Dedifferentiated amniotic fluid mesenchymal stem cell (primary cell): ENCODE data around the gene PARP9.

Experiments used
- DNase-seq: peaks from one replicate; pipeline ENCODE4 v3.0.0-alpha.2; 2016; ENCODE audit errors: extremely low spot score

Gene PARP9

DNA sequence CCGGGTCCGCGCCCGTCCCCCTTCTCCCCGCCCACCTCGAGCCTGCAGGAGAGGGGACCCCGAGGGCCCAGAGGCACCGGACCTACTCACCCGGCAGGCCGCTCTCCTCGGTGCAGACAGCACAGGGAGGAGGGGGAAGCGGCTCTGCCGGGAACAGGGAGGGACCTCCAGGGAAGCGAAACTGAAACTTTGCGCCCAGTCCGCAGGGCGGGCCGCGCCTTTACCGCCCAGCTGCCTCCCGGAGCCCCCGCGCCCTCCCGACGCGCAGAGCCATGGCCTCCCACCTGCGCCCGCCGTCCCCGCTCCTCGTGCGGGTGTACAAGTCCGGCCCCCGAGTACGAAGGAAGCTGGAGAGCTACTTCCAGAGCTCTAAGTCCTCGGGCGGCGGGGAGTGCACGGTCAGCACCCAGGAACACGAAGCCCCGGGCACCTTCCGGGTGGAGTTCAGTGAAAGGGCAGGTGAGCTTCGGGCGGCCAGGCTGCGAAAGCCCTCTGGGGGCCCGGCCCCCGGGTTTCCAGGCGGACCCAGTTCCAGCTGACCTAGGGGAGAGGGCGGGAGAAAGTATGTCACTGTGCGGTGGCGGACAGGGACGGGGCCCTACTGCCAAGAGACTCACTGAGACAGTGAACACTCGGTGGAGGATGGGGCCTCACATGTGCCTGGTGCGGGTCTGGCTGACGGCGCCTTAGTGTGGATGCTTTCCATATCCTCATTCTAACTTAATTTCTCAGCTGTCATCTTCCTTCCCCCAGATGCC is at the start of gene PARP9, which contains the start of gene DTX3L:
PARP9 (minus strand) TSS at position 146 of the 758 bp plus-strand sequence. CDS start 4,680 bp downstream, outside the sequence.
DTX3L (plus strand) TSS at position 184 of the 758 bp plus-strand sequence; CDS start at position 273, 89 bp downstream.
- DNase-seq, result peak; percentile 59

GRCh38 chr3:122612696-122613095 is 48.6 kb upstream of the PARP9 start:
- DNase-seq, result no peak

DNA sequence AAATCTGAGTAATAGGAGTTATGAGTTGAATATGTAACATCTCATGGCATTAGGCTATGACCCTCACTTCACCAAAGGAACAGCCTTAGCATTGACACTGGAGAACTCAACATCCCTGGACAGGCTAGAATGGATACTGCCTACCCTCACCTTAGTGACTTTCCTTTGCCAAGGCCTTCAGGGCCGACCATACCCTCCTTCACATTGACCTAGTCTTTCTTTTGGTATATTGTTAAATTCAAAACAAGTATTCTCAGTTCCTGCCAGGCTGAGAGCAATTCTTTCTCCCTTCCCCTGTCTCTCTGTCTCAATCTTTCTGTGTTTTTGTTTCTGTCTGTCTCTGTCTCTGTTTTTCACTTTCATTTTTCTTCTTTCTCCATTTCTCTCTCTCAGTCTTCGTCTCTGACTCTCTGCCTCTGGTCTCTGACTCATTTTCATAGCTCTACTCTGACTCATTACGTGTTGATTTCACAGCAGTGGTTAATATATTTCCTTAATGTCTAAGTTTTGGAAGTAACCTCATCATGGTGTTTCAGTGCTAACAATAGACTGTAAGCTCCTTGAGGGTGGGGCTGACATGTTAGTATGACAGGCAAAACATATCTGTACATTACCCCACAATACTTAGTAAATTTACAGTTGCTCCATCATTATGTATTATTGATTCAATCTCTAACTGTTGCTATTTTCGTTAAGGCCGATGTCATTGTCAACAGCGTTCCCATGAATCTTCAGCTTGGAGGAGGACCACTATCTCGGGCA is 45.9 kb upstream of the PARP9 start:
- peak; percentile 34 for DNase-seq

DNA sequence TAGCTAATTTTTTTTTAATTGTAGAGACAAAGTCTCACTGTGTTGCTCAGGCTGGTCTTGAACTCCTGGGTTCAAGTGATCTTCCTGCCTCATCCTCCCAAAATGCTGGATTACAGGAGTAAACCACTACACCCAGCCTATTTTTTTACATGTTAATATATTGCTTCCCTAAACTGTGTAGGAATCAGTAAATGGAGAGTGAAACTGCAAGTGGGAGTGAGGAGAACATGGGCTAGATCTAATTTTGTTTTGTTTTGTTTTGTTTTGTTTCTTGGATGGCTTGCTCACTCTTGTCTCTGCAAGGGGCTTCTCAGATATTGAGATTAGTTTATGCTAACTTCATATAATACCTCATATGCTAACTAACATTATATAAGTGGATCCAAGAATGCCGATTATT is 44.8 kb upstream of the PARP9 start:
- no peak for DNase-seq

DNA sequence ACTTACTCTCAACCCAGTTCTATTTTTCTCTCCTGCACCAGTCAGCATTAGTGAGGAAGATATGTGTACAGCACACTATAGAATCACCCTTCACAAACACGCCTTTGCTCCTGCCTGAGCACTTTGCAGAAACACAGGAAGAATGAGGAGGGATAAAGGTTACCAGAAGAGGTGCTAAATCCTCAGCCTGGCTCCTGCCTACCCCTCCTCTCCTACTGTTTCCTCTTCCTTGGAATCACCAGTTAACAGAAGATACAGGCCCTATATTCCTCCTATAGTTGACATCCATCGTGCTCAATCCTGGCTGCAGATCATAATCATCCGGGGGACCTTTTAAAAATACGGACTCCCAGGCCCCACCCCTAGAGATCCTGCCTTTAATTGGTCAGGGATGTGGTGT is 42.2 kb upstream of the PARP9 start:
- DNase-seq, result no peak

DNA sequence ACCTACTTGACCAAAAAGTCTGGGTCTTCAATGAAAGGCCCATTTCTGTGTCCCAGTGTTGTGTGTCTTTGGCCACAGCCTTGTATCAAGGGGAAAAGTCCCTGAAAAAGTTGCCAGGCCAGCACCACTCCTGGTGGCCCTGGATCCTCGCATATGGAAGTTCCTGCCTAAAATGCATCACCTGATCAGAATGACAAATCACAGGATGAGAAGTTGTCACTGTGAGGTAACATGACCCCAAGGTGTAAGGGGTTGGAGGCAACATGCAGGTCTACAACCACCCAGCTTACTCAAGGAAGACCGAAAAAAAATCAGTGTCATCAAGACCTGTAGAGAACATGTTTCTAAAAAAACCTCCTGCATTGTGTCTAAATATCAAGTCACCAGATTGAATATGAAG is 39.0 kb upstream of the PARP9 start:
- peak; percentile 6 for DNase-seq

- no peak for DNase-seq
Observed at GRCh38 chr3:122602011-122602710, 38.1 kb upstream of the PARP9 start.

DNA sequence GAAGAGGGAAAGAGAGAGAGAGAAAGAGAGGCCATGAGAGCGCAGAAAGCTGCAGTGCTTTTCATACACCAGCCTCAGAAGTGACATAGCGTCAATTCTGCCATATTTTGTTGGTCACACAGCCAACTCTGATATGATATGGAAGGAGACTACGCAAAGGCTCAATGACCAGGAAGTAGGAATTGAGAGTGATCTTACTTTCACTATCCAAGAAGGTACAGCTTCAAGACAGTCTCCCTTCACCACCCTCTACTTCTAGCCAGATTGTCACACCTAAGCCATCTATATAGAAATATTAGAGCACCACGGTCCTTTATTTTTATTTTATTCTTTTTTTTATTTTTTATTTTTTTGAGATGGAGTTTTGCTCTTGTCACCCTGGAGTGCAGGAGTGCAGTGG is 34.5 kb upstream of the PARP9 start:
- DNase-seq, result peak; percentile 6

DNA sequence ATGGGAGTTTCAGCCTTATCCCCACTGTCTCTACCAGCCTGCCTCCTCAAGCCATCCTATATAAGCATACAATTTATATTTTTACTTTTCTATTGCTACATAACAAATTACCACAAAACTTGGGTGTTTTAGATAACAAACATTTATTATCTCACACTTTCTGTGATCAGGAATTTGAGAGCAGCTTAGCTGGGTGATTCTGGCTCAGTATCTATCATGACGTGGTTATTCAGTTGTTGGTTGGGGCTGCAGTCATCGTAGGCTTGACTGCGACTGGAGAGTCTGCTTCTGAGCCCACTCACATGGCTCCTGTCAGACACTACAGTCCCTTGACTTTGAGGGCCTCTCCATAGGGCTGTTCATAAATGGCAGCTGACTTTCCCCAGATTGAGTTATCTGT is 34.1 kb upstream of the PARP9 start:
- peak; percentile 6 for DNase-seq

DNA sequence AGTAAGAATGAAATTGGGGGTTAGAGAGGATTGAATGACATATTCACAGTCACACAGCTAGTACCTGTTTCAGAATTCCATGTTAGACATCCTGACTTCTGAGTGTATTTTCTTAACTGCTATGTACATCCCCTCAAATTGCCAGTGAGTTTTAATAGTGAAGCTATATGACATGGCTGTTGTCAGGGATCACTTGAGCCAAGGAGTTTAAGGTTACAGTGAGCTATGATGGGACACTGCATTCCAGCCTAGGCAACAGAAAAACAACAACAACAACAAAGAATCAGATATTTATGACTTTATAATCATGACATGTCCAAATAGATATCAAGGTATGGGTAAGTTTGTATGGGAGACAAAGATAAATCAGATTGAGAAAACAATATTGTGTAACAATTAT is 29.9 kb upstream of the PARP9 start:
- DNase-seq, result no peak

DNA sequence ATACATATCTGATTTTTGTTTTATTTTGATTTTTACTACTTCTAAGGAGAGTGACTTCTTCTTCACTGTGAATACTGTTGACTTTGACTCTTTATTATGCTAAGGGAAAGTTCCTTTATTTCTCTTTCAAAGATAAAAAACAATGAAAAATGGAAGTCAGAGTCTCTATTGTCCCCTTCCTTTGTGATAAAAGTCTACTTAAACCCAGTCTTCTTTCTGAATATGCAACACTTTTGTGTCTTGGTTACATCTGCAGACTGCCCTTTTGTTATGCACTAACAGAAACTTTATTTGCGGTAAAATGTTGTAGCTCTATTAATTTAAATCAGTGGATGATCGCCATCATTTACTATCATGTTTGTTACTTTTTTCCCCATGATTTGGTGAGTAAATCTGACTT is 26.5 kb upstream of the PARP9 start:
- peak; percentile 5 for DNase-seq

- DNase-seq, result peak; percentile 7
Observed at GRCh38 chr3:122589297-122589696, 25.2 kb upstream of the PARP9 start.

DNA sequence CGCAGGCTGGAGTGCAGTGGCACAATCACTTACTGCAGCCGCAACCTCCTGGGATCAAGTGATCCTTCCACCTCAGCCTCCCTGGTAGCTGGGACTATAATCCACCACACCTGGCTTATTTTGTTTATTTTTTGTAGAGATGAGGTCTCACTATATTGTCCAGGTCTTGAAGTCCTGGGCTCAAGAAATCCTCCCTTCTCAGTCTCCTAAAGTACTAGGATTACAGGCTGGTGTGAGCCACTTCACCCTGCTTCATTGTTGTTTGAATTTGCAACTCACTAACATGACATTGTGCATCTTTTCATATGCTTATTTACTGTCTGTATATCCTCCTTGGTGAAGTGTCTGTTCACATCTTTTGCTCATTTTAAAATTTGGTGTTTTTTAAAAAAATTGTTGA is 23.5 kb upstream of the PARP9 start:
- DNase-seq, result no peak

- peak; percentile 6 for DNase-seq
Observed at GRCh38 chr3:122586773-122587485, 22.8 kb upstream of the PARP9 start.

- no peak for DNase-seq
Observed at GRCh38 chr3:122586098-122586497, 22.0 kb upstream of the PARP9 start.

GRCh38 chr3:122582390-122582789 is 18.3 kb upstream of the PARP9 start:
- no peak for DNase-seq

GRCh38 chr3:122581622-122582021 is 17.5 kb upstream of the PARP9 start:
- DNase-seq, result no peak

- no peak for DNase-seq
Observed at GRCh38 chr3:122580470-122580869, 16.4 kb upstream of the PARP9 start.

- DNase-seq, result no peak
Observed at GRCh38 chr3:122578069-122578740, 14.1 kb upstream of the PARP9 start.

DNA sequence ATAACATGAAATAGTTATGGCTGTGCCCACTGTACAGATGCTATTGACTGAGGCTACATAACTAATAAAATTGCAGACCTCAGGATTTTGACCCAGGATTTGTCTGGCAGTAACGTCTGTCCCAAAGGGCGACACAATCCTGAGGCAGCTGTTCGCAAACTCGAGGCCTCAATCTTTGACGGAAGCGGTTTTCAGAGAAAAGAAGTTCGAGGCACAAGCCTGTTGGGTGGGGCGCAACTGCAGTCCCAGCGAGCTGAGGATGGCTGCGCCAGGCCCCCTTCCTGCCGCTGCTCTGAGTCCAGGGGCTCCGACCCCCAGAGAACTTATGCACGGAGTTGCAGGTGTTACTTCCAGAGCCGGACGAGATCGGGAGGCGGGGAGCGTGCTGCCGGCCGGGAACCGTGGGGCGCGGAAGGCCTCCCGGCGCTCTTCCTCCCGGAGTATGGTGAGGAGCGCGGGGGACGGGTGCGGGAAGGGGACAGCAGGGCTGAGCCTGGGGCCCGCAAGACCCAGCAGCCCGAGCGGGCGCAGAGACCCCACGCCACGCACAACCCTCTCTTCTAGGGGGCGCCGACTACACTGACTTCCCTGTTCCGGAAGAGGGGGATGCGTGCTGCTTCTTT is 13.4 kb upstream of the PARP9 start, which contains the start of gene PARP15:
PARP15 (plus strand) TSS at position 242 of the 623 bp plus-strand sequence; CDS start at position 260, 18 bp downstream.
- no peak for DNase-seq
